ENCODE data around the gene GPR4.

The GPR4 gene

GRCh38 chr19:45547211-45547770 is 54.7 kb downstream of the GPR4 start:
- no peak for DNase-seq

GRCh38 chr19:45542234-45542668 is 59.8 kb downstream of the GPR4 start:
- no peak for DNase-seq

All from inflammatory macrophage (primary cell).